RWPE1 (cell line): Measurements from ENCODE around the gene CDKAL1.
"Not testable (repeated sequence)": the region's sequence is repeated elsewhere in the genome, so short reads cannot be mapped to it uniquely, and the experiment has no call there.

Source experiments
- CTCF ChIA-PET: fragments of 350-600 bp; sonication (Branson Sonifier 250); formaldehyde crosslinking; extraction: SDS; loops from one replicate; lab custom pipeline; 2021; lab: Yijun Ruan, JAX
- POLR2A ChIA-PET: fragments of 400-600 bp; formaldehyde crosslinking; extraction: SDS; loops from one replicate; lab custom pipeline; 2020; ENCODE audit warnings: antibody characterized with exemption; ENCODE audit not compliant: low non-redundant PET; lab: Yijun Ruan, JAX
- DNase-seq: peaks from one replicate; pipeline ENCODE4 v3.0.0; 2012; ENCODE audit warnings: low spot score
- H3K27ac ChIP-seq: fragments of 450-650 bp; 2 replicates; pipeline ENCODE4 v1.5.1; 2017
- TF ChIP-seq, protein P1 (sequence below): fragments of 450-650 bp; conservative IDR thresholded peaks from 2 replicates; pipeline ENCODE4 v1.5.1; 2017; ENCODE audit warnings: low read depth, mild to moderate bottlenecking

CDKAL1 gene

DNA sequence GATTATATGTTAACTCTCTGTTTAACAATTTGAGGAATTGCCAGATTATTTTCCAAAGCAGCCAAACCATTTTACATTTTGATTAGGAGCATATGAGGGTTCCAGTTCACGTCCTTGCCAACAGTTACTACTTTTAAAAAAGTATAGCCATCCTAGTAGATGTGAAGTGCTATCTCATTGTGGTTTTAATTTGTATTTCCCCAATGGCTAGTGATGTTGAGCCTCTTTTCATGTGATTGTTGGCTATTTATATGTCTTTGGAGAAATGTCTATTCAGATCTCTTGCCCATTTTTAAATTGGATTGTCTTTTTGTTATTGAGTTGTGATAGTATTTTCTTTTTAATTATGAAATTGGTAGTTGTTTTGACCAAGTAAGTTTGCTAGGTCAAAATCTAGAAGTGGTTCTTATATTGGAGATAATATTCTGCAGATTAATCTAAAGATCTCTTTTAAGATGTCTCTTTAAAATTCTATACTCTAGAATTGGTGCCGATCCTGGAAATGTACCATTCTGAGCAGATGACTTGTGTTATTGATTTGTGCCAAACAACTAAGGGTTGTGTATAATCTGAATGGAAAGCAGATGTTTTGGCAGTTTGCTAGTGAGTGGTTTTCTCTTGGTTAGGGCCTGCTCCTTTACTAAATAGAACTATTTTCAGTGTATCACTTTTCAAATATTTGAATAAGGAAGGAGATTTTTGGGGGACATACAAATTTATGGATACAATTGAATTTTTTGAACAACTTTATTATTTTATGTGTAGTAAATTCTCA is 99.5 kb downstream of the CDKAL1 start:
- no peak for DNase-seq
- TF ChIP-seq, protein P1, sequence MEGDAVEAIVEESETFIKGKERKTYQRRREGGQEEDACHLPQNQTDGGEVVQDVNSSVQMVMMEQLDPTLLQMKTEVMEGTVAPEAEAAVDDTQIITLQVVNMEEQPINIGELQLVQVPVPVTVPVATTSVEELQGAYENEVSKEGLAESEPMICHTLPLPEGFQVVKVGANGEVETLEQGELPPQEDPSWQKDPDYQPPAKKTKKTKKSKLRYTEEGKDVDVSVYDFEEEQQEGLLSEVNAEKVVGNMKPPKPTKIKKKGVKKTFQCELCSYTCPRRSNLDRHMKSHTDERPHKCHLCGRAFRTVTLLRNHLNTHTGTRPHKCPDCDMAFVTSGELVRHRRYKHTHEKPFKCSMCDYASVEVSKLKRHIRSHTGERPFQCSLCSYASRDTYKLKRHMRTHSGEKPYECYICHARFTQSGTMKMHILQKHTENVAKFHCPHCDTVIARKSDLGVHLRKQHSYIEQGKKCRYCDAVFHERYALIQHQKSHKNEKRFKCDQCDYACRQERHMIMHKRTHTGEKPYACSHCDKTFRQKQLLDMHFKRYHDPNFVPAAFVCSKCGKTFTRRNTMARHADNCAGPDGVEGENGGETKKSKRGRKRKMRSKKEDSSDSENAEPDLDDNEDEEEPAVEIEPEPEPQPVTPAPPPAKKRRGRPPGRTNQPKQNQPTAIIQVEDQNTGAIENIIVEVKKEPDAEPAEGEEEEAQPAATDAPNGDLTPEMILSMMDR = no peak
- CTCF ChIA-PET = no interaction called here

DNA sequence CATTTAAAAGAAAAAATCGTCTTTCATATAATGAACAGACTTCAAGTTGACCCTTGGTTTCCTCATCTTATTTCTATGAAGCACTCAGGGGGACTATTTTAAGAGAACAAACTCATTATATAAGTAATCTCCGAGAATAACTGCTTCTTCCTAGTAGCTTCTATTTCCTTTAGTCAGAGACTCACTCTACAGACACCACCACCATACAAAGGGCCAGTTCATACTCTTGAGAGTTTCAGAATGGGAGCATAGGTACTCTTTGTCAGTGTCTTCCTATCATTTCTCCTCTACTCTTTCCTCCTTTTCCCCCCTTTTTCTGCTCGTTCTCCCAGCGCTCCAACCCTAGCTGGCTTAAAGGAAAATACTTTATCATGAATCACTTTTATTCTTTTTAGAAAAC is 104.9 kb downstream of the CDKAL1 start:
- DNase-seq = no peak
- H3K27ac ChIP-seq = no peak overlapping the region
- ChIA-PET CTCF (interaction anchor here (0.5 to 0.8 kb wide), 4 partner anchors 13 to 1209 kb away, joined by 3 to 4 read pairs (median 3); no protein-coding TSS in a partner anchor), POLR2A (interaction anchor here (0.6 kb wide), 1 partner anchor 902 kb away, joined by 4 read pairs; no protein-coding TSS in a partner anchor)
- TF ChIP-seq, protein P1 = no peak

More for the DNA sequence above, 99.5 kb downstream of the CDKAL1 start:
- H3K27ac ChIP-seq = no peak overlapping the region
- POLR2A ChIA-PET = no interaction called here

DNA sequence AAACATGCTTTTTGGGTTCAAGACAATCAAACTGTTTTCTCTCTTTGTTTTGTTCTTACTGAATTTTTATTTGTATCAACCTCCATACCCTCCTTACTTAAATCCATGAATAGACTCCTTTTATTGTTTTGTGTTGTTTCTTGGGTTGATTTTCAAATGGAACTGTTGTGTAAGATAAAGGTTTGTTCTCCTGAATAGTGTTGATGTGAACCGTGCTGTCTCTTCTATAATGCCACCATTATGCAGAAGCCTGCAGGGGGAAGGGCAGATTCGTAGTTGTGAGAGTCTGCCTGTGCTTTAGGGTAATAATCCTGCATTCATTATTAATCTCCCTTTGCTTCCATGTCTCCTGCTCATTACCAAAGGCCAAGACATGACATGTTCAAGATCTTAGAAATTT is 105.9 kb downstream of the CDKAL1 start:
- ChIA-PET POLR2A (no interaction called here), CTCF (interaction anchor here (0.6 kb wide), 1 partner anchor 971 kb away, joined by 3 read pairs; no protein-coding TSS in a partner anchor)
- no peak for DNase-seq
- TF ChIP-seq, protein P1 = no peak
- H3K27ac ChIP-seq = no peak overlapping the region

DNA sequence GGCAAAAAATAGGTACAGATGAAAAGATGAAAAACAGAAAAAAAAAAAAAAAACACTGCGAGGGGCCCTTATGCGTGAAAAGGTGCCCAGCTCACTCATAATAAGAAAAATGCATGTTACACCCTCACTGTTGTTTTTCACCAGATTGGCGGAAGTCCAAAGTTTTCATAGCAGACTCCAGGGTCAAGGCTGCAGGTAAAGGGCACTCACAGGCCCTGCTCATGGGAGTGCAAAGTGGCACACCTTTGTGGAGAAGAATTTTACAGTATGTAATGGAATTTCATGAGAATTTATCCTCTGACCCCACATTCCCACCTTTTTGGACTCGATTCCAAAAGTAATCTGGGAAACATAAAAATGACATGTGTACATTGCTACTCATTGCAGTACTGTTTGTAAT is 108.2 kb downstream of the CDKAL1 start:
- TF ChIP-seq, protein P1 = no peak
- ChIA-PET POLR2A (no interaction called here), CTCF (no interaction called here)

DNA sequence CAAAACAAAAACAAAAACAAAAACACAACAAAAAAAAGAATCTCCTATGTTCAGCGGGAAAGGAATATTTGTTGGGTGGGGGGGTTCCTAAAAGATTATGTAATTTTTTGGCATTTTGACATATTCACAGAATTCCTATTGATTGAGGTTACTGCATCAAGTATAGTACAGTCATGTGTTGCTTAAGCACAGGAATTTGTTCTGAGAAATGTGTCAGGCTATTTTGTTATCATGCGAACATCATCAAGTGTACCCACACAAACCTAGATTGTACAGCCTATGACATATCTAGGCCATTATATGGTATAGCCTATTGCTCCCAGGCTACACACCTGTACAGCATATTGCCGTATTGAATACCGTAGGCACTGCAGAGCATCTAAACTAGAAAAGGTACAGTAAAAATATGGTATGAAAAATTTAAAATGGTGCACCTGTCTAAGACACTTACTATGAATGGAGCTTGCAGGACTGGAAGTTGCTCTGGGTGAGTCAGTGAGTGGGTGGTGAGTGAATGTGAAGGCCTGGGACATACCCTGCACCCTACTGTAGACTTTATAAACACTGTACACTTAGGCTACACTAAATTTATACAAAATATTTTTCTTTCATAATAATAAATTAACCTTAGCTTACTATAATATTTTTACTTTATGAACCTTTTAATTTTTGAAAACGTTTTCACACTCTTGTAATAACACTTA is 110.6 kb downstream of the CDKAL1 start:
- TF ChIP-seq, protein P1 = no peak
- CTCF ChIA-PET = interaction anchor here (0.7 kb wide), 1 partner anchor 133 kb away, joined by 3 read pairs; no protein-coding TSS in a partner anchor
- DNase-seq = no peak
- POLR2A ChIA-PET = no interaction called here
- no peak overlapping the region for H3K27ac ChIP-seq

More for the DNA sequence above, 108.2 kb downstream of the CDKAL1 start:
- no peak for DNase-seq
- H3K27ac ChIP-seq = no peak overlapping the region

DNA sequence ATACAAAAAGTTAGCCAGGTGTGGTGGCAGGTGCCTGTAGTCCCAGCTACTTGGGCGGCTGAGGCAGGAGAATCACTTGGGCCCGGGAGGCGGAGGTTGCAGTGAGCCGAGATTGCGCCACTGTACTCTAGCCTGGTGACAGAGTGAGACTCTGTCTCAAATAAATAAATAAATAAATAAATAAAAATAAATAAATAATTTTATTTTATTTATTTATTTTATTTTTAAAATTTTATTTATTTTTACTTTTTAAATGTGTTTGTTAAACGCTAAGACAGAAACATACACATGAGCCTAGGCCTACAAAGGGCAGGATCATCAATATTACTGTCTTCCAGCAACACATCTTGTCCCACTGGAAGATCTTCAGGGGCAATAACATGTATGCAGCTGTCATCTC is 111.3 kb downstream of the CDKAL1 start:
- CTCF ChIA-PET = interaction anchor here (0.6 kb wide), 1 partner anchor 424 kb away, joined by 4 read pairs; no protein-coding TSS in a partner anchor
- H3K27ac ChIP-seq, POLR2A ChIA-PET, DNase-seq: not testable (repeated sequence)
